ENCODE measurements around the gene TPT1.

TPT1 gene

GRCh38 chr13:45336025-45336800 is 4.8 kb downstream of the TPT1 start:
- DNase-seq (ENCODE audit: low read depth), result no peak
- H3K4me3 ChIP-seq (ENCODE audit: low read length), result no peak overlapping the region
- no peak for TF ChIP-seq CTCF (conservative IDR thresholded peaks at IDR 0.05; ENCODE audit: low read length)

GRCh38 chr13:45335397-45336024 is 5.5 kb downstream of the TPT1 start:
- no peak for TF ChIP-seq CTCF (conservative IDR thresholded peaks at IDR 0.05; ENCODE audit: low read length)
- H3K4me3 ChIP-seq (ENCODE audit: low read length), result no peak overlapping the region
- no peak for DNase-seq (ENCODE audit: low read depth)

DNA sequence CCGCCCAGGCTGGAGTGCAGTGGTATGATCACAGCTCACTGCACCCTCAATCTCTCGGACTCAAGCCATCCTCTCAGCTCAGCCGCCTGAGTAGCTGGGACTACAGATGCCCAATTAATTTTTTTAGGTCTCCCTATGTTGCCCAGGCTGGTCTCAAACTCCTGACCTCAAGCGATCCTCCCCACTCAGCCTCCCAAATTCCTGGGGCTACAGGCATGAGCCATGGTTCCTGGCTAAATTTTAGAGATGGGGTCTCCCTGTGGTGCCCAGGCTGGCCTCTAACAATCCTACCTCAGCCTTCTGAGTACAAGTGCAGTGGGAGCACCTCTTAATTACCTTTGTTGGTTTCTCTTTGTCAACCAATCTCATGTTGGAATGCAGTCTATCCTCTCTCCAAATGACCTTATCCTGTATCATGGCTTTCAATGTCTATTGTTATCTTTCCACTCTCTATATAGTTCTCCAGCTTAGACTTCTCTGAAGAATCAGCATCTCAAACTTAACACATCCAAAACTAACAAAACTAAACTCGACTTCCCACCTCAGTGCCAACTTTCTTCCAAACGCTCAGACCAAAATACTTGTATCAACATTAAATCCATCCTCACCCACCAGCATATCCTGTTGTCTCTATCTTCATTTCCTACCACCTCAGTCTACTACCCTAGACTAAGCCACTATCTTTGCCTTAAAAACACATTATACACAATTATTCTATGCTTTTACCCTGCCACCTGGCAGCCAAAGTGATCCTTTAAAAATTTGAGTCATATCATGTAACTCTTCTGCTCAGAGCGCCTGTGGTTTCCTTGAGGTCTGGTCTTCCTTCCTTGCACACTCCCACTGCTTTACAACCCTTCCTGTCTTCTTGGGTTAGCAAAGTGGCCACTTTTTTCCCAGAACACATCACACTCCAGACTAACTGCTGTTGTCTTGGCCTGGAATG is 6.7 kb downstream of the TPT1 start:
- DNase-seq (ENCODE audit: low read depth), result peak; percentile 47

GRCh38 chr13:45333251-45333976 is 7.6 kb downstream of the TPT1 start:
- no peak for DNase-seq (ENCODE audit: low read depth)
- no peak for TF ChIP-seq CTCF (conservative IDR thresholded peaks at IDR 0.05; ENCODE audit: low read length)
- H3K4me3 ChIP-seq (ENCODE audit: low read length), result no peak overlapping the region

More for the DNA sequence above, 6.7 kb downstream of the TPT1 start:
- TF ChIP-seq CTCF (conservative IDR thresholded peaks at IDR 0.05; ENCODE audit: low read length), result no peak
- no peak overlapping the region for H3K4me3 ChIP-seq (ENCODE audit: low read length)

- no peak for DNase-seq (ENCODE audit: low read depth)
- no peak for TF ChIP-seq CTCF (conservative IDR thresholded peaks at IDR 0.05; ENCODE audit: low read length)
- no peak overlapping the region for H3K4me3 ChIP-seq (ENCODE audit: low read length)
Observed at GRCh38 chr13:45332831-45333219, 8.2 kb downstream of the TPT1 start.

- DNase-seq (ENCODE audit: low read depth), result peak; percentile 100
- H3K4me3 ChIP-seq (ENCODE audit: low read length), result no peak overlapping the region
- no peak for TF ChIP-seq CTCF (conservative IDR thresholded peaks at IDR 0.05; ENCODE audit: low read length)
Observed at GRCh38 chr13:45332036-45332830, 8.8 kb downstream of the TPT1 start.
